GM12878 (cell line): ENCODE measurements around the gene PPP1R27.

Source experiments
- BMI1 ChIP-seq: fragments of 450-650 bp; IDR thresholded peaks from 2 replicates; pipeline ENCODE4 v1.6.1; 2016; ENCODE audit warnings: mild to moderate bottlenecking, moderate library complexity, borderline replicate concordance
- CHD2 ChIP-seq: IDR thresholded peaks from 2 replicates; pipeline ENCODE4 v1.6.1; 2011; ENCODE audit warnings: low read depth, low read length, improper control_type of control experiment, borderline replicate concordance
- ESRRA ChIP-seq: IDR thresholded peaks from 2 replicates; pipeline ENCODE4 v1.6.1; 2012; ENCODE audit warnings: mild to moderate bottlenecking, low read length, improper control_type of control experiment
- TF ChIP-seq, protein P1 (sequence below), 3 experiments: IDR thresholded peaks in 2 of 3; conservative IDR thresholded peaks in 1 of 3; 2 replicates each; pipeline ENCODE4 v1.5.1; 2011; ENCODE audit warnings: low read depth in 3 of 3, low read length in 3 of 3, mild to moderate bottlenecking in 3 of 3, control low read depth in 2 of 3, moderate library complexity in 2 of 3, inconsistent platforms in 1 of 3, mixed read lengths in 1 of 3; ENCODE audit not compliant: control insufficient read depth in 2 of 3, insufficient read depth in 1 of 3; ENCODE audit errors: extremely low read depth in 1 of 3
- TF ChIP-seq, protein P2 (sequence below): IDR thresholded peaks from 2 replicates; pipeline ENCODE4 v1.6.1; 2012; ENCODE audit warnings: low read depth, low read length, improper control_type of control experiment
- TF ChIP-seq, protein P3 (sequence below): IDR thresholded peaks from 2 replicates; pipeline ENCODE4 v1.6.1; 2012; ENCODE audit warnings: low read depth, low read length, improper control_type of control experiment
- TF ChIP-seq, protein P4 (sequence below): IDR thresholded peaks from 2 replicates; pipeline ENCODE4 v1.6.1; 2011; ENCODE audit warnings: low read depth, low read length, improper control_type of control experiment, borderline replicate concordance

DNA sequence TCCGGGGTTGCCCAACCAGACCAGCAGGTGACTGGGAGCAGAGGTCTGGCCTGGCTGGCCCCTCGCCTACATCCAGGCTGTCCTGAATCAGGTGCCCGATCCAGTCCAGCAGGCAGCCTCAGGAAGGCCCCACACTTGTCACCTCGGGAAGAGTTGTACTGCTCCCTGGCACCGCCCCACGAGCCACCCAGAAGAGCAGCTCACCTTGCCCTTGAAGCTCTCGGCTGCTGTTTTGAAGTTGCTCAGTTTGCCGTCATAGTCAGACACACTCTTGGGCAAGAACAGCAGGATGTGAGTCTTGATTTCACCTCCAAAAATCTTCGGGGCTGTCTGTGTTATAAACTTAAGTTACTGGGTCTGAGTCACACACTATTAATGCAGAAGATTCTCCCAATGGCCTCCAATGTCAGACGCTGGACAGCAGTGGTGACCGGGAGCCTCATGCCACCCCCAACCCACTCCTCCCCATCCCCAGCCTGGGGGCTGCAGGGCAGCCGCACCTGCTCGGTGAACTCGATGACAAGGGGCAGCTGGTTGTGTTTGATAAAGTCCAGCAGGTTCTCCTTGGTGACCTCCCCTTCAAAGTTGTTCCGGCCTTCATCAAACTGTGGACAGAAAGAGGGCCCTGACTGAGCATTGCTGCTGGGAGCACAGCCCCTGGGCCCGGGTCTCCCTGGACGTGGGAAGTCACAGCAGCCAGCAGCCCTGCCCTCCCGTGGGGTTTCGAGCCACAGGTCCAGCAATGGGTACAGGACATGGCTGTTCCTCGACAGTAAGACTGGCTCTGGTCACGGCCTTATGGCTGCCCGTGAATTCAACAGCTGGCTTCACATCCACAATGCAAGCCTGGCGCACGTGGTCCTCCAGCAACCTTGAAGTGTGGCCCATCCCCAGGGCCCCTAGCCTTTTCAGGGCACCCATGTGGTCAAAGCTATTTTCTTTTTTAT lies 12.2 kb upstream of the PPP1R27 start:
- no peak for TF ChIP-seq BMI1
- TF ChIP-seq, protein P1, sequence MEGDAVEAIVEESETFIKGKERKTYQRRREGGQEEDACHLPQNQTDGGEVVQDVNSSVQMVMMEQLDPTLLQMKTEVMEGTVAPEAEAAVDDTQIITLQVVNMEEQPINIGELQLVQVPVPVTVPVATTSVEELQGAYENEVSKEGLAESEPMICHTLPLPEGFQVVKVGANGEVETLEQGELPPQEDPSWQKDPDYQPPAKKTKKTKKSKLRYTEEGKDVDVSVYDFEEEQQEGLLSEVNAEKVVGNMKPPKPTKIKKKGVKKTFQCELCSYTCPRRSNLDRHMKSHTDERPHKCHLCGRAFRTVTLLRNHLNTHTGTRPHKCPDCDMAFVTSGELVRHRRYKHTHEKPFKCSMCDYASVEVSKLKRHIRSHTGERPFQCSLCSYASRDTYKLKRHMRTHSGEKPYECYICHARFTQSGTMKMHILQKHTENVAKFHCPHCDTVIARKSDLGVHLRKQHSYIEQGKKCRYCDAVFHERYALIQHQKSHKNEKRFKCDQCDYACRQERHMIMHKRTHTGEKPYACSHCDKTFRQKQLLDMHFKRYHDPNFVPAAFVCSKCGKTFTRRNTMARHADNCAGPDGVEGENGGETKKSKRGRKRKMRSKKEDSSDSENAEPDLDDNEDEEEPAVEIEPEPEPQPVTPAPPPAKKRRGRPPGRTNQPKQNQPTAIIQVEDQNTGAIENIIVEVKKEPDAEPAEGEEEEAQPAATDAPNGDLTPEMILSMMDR (IDR thresholded peaks at IDR 0.05 in 2 of 3, conservative IDR thresholded peaks at IDR 0.05 in 1 of 3; ENCODE audit: control insufficient read depth in 2 of 3, extremely low read depth in 1 of 3, insufficient read depth in 1 of 3, low read depth in 3 of 3, low read length in 3 of 3): no peak
- TF ChIP-seq CHD2: no peak
- TF ChIP-seq ESRRA: no peak
- TF ChIP-seq, protein P2, sequence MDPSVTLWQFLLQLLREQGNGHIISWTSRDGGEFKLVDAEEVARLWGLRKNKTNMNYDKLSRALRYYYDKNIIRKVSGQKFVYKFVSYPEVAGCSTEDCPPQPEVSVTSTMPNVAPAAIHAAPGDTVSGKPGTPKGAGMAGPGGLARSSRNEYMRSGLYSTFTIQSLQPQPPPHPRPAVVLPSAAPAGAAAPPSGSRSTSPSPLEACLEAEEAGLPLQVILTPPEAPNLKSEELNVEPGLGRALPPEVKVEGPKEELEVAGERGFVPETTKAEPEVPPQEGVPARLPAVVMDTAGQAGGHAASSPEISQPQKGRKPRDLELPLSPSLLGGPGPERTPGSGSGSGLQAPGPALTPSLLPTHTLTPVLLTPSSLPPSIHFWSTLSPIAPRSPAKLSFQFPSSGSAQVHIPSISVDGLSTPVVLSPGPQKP: no peak
- TF ChIP-seq, protein P3, sequence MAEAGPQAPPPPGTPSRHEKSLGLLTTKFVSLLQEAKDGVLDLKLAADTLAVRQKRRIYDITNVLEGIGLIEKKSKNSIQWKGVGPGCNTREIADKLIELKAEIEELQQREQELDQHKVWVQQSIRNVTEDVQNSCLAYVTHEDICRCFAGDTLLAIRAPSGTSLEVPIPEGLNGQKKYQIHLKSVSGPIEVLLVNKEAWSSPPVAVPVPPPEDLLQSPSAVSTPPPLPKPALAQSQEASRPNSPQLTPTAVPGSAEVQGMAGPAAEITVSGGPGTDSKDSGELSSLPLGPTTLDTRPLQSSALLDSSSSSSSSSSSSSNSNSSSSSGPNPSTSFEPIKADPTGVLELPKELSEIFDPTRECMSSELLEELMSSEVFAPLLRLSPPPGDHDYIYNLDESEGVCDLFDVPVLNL: no peak
- TF ChIP-seq, protein P4, sequence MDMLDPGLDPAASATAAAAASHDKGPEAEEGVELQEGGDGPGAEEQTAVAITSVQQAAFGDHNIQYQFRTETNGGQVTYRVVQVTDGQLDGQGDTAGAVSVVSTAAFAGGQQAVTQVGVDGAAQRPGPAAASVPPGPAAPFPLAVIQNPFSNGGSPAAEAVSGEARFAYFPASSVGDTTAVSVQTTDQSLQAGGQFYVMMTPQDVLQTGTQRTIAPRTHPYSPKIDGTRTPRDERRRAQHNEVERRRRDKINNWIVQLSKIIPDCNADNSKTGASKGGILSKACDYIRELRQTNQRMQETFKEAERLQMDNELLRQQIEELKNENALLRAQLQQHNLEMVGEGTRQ: no peak
